CD4-positive, alpha-beta T cell treated with Interleukin-21 for 1 hour (primary cell): ENCODE measurements around the gene PTGR1.

ENCODE experiments used
- DNase-seq: peaks from one replicate; pipeline ENCODE4 v3.0.0-alpha.2; 2020

The PTGR1 gene

GRCh38 chr9:111531716-111532115 lies 67.7 kb downstream of the PTGR1 start:
- DNase-seq, result no peak

DNA sequence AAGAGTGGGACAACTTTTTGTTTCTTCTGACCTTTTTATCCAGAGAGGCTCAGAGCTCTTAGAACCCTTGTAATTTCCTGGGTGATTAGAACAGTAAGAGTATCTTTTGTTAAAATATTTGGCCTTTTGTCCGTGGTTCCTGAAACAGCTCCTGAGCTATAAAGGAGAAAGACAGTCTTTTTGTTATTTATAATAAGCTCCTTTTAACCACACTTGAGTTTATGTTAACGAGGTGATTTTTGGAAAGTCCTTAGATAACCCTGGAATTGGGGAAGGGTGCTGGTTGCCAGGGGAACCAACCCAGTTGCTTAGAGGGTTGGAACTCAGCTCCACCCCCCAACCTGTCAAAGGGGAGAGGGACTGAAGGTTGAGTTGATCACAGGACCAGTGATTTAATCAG lies 69.7 kb downstream of the PTGR1 start:
- no peak for DNase-seq

- DNase-seq, result no peak
Measured at GRCh38 chr9:111527347-111527746, 72.1 kb downstream of the PTGR1 start.

- DNase-seq, result peak; percentile 76
Measured at GRCh38 chr9:111525056-111525977, 74.1 kb downstream of the PTGR1 start, which contains the start of gene ZNF483. Gene ZNF483 (plus strand): TSS chr9:111525179. CDS start chr9:111527396, 2,217 bp downstream.

DNA sequence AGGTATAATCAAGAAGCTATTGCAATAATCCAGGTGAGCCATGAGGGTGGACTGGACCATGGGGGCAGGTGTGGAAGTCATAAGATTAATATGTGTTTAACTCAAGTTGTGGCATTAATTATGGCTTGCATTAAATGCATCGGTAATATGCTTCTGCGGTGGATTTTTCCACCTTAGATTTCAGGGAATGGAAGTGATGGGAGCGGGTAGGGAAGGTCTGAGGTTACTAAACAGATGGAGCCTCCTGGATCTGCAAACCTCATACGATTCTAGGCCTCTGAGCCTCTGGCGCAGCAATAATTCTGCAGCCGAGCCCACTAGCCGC lies 74.8 kb downstream of the PTGR1 start:
- no peak for DNase-seq

GRCh38 chr9:111516061-111516465 lies 83.4 kb downstream of the PTGR1 start:
- no peak for DNase-seq

GRCh38 chr9:111514967-111515366 lies 84.5 kb downstream of the PTGR1 start:
- DNase-seq, result no peak
